OCI-LY3 (cell line): Measurements from ENCODE around the gene TYW5.

Experiments used
- H2AFZ ChIP-seq: fragments of 200-600, 300-600 bp; shearing (Covaris generic); 2 replicates; pipeline ENCODE4 v1.6.0; 2014; ENCODE audit warnings: antibody characterized with exemption, low read depth, low read length
- H3K27ac ChIP-seq: fragments of 200-600, 300-600 bp; sonication (generic); 2 replicates; pipeline ENCODE4 v1.5.1; 2014; ENCODE audit warnings: mild to moderate bottlenecking, low read length, moderate library complexity, mixed read lengths
- H3K27me3 ChIP-seq: fragments of 200-600, 300-600 bp; sonication (generic); 2 replicates; pipeline ENCODE4 v1.6.1; 2014; ENCODE audit warnings: low read depth, low read length, mixed read lengths
- H3K36me3 ChIP-seq: fragments of 200-600, 300-600 bp; sonication (generic); replicated peaks from 2 replicates; pipeline ENCODE3; 2014; ENCODE audit warnings: low read depth, low read length, mixed read lengths
- H3K4me1 ChIP-seq: fragments of 300-600, 200-600 bp; sonication (generic); 2 replicates; pipeline ENCODE4 v1.6.1; 2014; ENCODE audit warnings: low read length, mixed read lengths
- H3K4me2 ChIP-seq: fragments of 200-600, 300-600 bp; sonication (generic); 2 replicates; pipeline ENCODE4 v1.6.1; 2014; ENCODE audit warnings: low read length, mixed read lengths
- H3K4me3 ChIP-seq: fragments of 300-600, 200-600 bp; sonication (generic); 2 replicates; pipeline ENCODE4 v1.5.1; 2014; ENCODE audit warnings: antibody characterized with exemption, mild to moderate bottlenecking, low read length, moderate library complexity
- H3K79me2 ChIP-seq: fragments of 300-600, 200-600 bp; shearing (Covaris generic); 2 replicates; pipeline ENCODE4 v1.6.1; 2014; ENCODE audit warnings: mild to moderate bottlenecking, low read length, mixed read lengths
- H3K9ac ChIP-seq: fragments of 300-600, 200-600 bp; shearing (Covaris generic); 2 replicates; pipeline ENCODE4 v1.6.0; 2014; ENCODE audit warnings: mild to moderate bottlenecking, low read length, moderate library complexity
- H3K9me3 ChIP-seq: fragments of 200-600, 300-600 bp; shearing (Covaris generic); 2 replicates; pipeline ENCODE4 v1.6.1; 2014; ENCODE audit warnings: low read length, mixed read lengths; ENCODE audit not compliant: insufficient read depth
- H4K20me1 ChIP-seq: fragments of 200-600, 300-600 bp; sonication (generic); 2 replicates; pipeline ENCODE4 v1.6.1; 2016; ENCODE audit warnings: low read length, mixed read lengths; ENCODE audit not compliant: insufficient read depth
- CTCF ChIP-seq: fragments of 200-600, 300-600 bp; sonication (generic); IDR thresholded peaks from 2 replicates; pipeline ENCODE4 v1.5.1; 2014; ENCODE audit warnings: antibody characterized with exemption, low read length, low read depth
- EZH2phosphoT487 ChIP-seq: fragments of 200-600 bp; shearing (Covaris generic); IDR thresholded peaks from 2 replicates; pipeline ENCODE4 v1.6.1; 2018; ENCODE audit warnings: antibody characterized with exemption, mixed run types, low read depth

The TYW5 gene

GRCh38 chr2:199982126-199982843 lies 27.0 kb upstream of the TYW5 start:
- Histone ChIP-seq H3K27me3 (no peaks in the 10 kb centered on the region), H3K27ac (no peak overlapping the region), H3K4me2 (no peak overlapping the region), H3K9me3 (no peaks in the 10 kb centered on the region), H3K79me2 (no peaks in the 10 kb centered on the region), H3K4me1 (peaks cover 14% of the 10 kb centered on the region), H2AFZ (no peak overlapping the region), H3K4me3 (no peak overlapping the region), H3K9ac (no peak overlapping the region), H4K20me1 (no peaks in the 10 kb centered on the region), H3K36me3 (no peaks in the 10 kb centered on the region)
- TF ChIP-seq EZH2phosphoT487 = no peak
- TF ChIP-seq CTCF = no peak

- H3K9me3 ChIP-seq = no peaks in the 10 kb centered on the region
- no peak overlapping the region for H3K9ac ChIP-seq
- no peaks in the 10 kb centered on the region for H3K27me3 ChIP-seq
- H3K4me2 ChIP-seq = peak overlapping the region; percentile 72
- peak overlapping the region; percentile 51 for H3K4me3 ChIP-seq
- no peaks in the 10 kb centered on the region for H3K36me3 ChIP-seq
- H4K20me1 ChIP-seq = no peaks in the 10 kb centered on the region
- no peaks in the 10 kb centered on the region for H3K79me2 ChIP-seq
- H3K4me1 ChIP-seq = peaks cover 11% of the 10 kb centered on the region
- peak overlapping the region; percentile 40; the same call in 1 of the 2 replicates for H2AFZ ChIP-seq
- no peak overlapping the region for H3K27ac ChIP-seq
- peak; percentile 92 for TF ChIP-seq CTCF
- no peak for TF ChIP-seq EZH2phosphoT487
These were observed 24.7 kb upstream of the TYW5 start for GRCh38 chr2:199979832-199980628.

- peaks cover 2% of the 10 kb centered on the region for H3K36me3 ChIP-seq
- H2AFZ ChIP-seq = 0 out of 2 replicates have a peak overlapping the region, but pooled peaks have one; percentile 40
- H3K4me1 ChIP-seq = peaks cover 11% of the 10 kb centered on the region
- peak overlapping the region; percentile 72; the same call in 1 of the 2 replicates for H3K4me2 ChIP-seq
- H3K27ac ChIP-seq = no peak overlapping the region
- peak overlapping the region; percentile 51; the same call in 1 of the 2 replicates for H3K4me3 ChIP-seq
- TF ChIP-seq CTCF (no peak), EZH2phosphoT487 (no peak)
- no peaks in the 10 kb centered on the region for H4K20me1 ChIP-seq
- H3K79me2 ChIP-seq = no peaks in the 10 kb centered on the region
- no peak overlapping the region for H3K9ac ChIP-seq
- no peaks in the 10 kb centered on the region for H3K9me3 ChIP-seq
- H3K27me3 ChIP-seq = no peaks in the 10 kb centered on the region
These were observed 24.1 kb upstream of the TYW5 start for GRCh38 chr2:199979398-199979797.

- H2AFZ ChIP-seq = no peak overlapping the region
- H3K27ac ChIP-seq = no peak overlapping the region
- H3K4me1 ChIP-seq = peaks cover 11% of the 10 kb centered on the region
- H3K36me3 ChIP-seq = peaks cover 3% of the 10 kb centered on the region
- no peaks in the 10 kb centered on the region for H4K20me1 ChIP-seq
- no peaks in the 10 kb centered on the region for H3K9me3 ChIP-seq
- TF ChIP-seq EZH2phosphoT487 (no peak), CTCF (no peak)
- no peak overlapping the region for H3K4me3 ChIP-seq
- no peak overlapping the region for H3K4me2 ChIP-seq
- H3K9ac ChIP-seq = no peak overlapping the region
- H3K27me3 ChIP-seq = no peaks in the 10 kb centered on the region
- H3K79me2 ChIP-seq = no peaks in the 10 kb centered on the region
These were observed 22.7 kb upstream of the TYW5 start for GRCh38 chr2:199977984-199978415.
